CD14-positive monocyte (primary cell): Measurements from ENCODE around the gene ABTB2. TPM values are rescaled to one million over a fixed set of nuclear protein-coding genes. Genes with fewer than 3 reads are reported as not detected.

Experiments used
- DNase-seq, 3 donors: peaks; one replicate each; pipeline ENCODE4 v3.0.0-alpha.2; 2011 to 2022
- H2AFZ ChIP-seq: 2 replicates; pipeline ENCODE4 v1.6.0; 2012; ENCODE audit warnings: mild to moderate bottlenecking, low read depth, low read length, inconsistent platforms; ENCODE audit not compliant: insufficient read depth, poor library complexity, severe bottlenecking
- H3K27ac ChIP-seq, 2 donors: 1 replicate in 1 of 2; 2 replicates in 1 of 2; pipeline ENCODE4 v1.5.1; 2012 to 2013; ENCODE audit warnings: low read length in 2 of 2, control low read depth in 1 of 2, inconsistent platforms in 1 of 2, low read depth in 1 of 2, mild to moderate bottlenecking in 1 of 2
- H3K27me3 ChIP-seq, 2 donors: one replicate each; pipeline versions ENCODE4 v1.6.0 to v1.6.1; 2011 to 2013; ENCODE audit warnings: low read length in 2 of 2; ENCODE audit not compliant: control insufficient read depth in 2 of 2, insufficient read depth in 2 of 2
- H3K36me3 ChIP-seq, 2 donors: replicated peaks in 1 of 2; 1 replicate in 1 of 2; 2 replicates in 1 of 2; pipeline versions ENCODE4 v1.5.1 to v1.6.1; 2012 to 2013; ENCODE audit warnings: low read length in 2 of 2, control low read depth in 1 of 2, inconsistent platforms in 1 of 2, mild to moderate bottlenecking in 1 of 2; ENCODE audit not compliant: insufficient read depth in 2 of 2, control insufficient read depth in 1 of 2
- H3K4me1 ChIP-seq, 2 donors: 1 replicate in 1 of 2; 2 replicates in 1 of 2; pipeline versions ENCODE4 v1.5.1 to v1.6.1; 2012 to 2013; ENCODE audit warnings: low read length in 2 of 2, control low read depth in 1 of 2, inconsistent platforms in 1 of 2, mild to moderate bottlenecking in 1 of 2, moderate library complexity in 1 of 2; ENCODE audit not compliant: insufficient read depth in 2 of 2, control insufficient read depth in 1 of 2
- H3K4me2 ChIP-seq: replicated peaks from 2 replicates; pipeline ENCODE3; 2012; ENCODE audit warnings: low read length, moderate library complexity, mild to moderate bottlenecking; ENCODE audit not compliant: poor library complexity, severe bottlenecking; ENCODE audit errors: extremely low read depth
- H3K4me3 ChIP-seq, 3 experiments: fragments of 200-600 bp in 1 of 3; sonication (generic) in 1 of 3; replicated peaks in 1 of 3; 1 replicate in 2 of 3; 2 replicates in 1 of 3; pipeline ENCODE4 v1.5.1; 2011 to 2013; ENCODE audit warnings: low read length in 3 of 3, mild to moderate bottlenecking in 3 of 3, control low read depth in 2 of 3, low read depth in 2 of 3, inconsistent platforms in 1 of 3, moderate library complexity in 1 of 3
- H3K79me2 ChIP-seq: 2 replicates; pipeline ENCODE4 v1.6.0; 2012; ENCODE audit warnings: mild to moderate bottlenecking, control low read depth, inconsistent platforms, low read length, moderate library complexity; ENCODE audit not compliant: insufficient read depth
- H3K9ac ChIP-seq: 2 replicates; pipeline ENCODE4 v1.6.0; 2017; ENCODE audit warnings: low read length, mild to moderate bottlenecking; ENCODE audit not compliant: insufficient read depth, poor library complexity, severe bottlenecking
- H3K9me3 ChIP-seq, 2 donors: replicated peaks in 1 of 2; 1 replicate in 1 of 2; 2 replicates in 1 of 2; pipeline versions ENCODE4 v1.5.1 to v1.6.1; 2012 to 2013; ENCODE audit warnings: low read length in 2 of 2, control low read depth in 1 of 2; ENCODE audit not compliant: control insufficient read depth in 1 of 2, insufficient read depth in 1 of 2
- H4K20me1 ChIP-seq: 2 replicates; pipeline ENCODE4 v1.6.0; 2012; ENCODE audit warnings: mild to moderate bottlenecking, low read length, control low read depth, moderate library complexity; ENCODE audit not compliant: insufficient read depth
- H3K27ac Mint-ChIP-seq, 7 donors: one replicate each; pipeline ENCODE4 v1.8.0; 2020; ENCODE audit warnings: mild to moderate bottlenecking in 7 of 7, mixed read lengths in 7 of 7, moderate library complexity in 6 of 7, inconsistent platforms in 2 of 7
- H3K27me3 Mint-ChIP-seq, 3 donors: one replicate each; pipeline ENCODE4 v1.8.0; 2021 to 2022; ENCODE audit warnings: low read depth in 3 of 3, mild to moderate bottlenecking in 3 of 3, mixed read lengths in 3 of 3, moderate library complexity in 3 of 3, inconsistent platforms in 1 of 3
- H3K36me3 Mint-ChIP-seq, 2 donors: one replicate each; pipeline ENCODE4 v1.8.0; 2020; ENCODE audit warnings: mixed read lengths in 2 of 2, inconsistent platforms in 1 of 2, mild to moderate bottlenecking in 1 of 2
- H3K4me1 Mint-ChIP-seq: one replicate; pipeline ENCODE4 v1.8.0; 2020; ENCODE audit warnings: mild to moderate bottlenecking, mixed read lengths
- H3K4me3 Mint-ChIP-seq, 2 donors: one replicate each; pipeline ENCODE4 v1.8.0; 2020; ENCODE audit warnings: mild to moderate bottlenecking in 2 of 2, mixed read lengths in 2 of 2, moderate library complexity in 1 of 2
- H3K9me3 Mint-ChIP-seq, 7 donors: one replicate each; pipeline ENCODE4 v1.8.0; 2020 to 2022; ENCODE audit warnings: mixed read lengths in 7 of 7, mild to moderate bottlenecking in 6 of 7, moderate library complexity in 6 of 7, inconsistent platforms in 2 of 7
- CTCF ChIP-seq: fragments of 200-600 bp; IDR thresholded peaks from one replicate; pipeline ENCODE4 v1.8.0; 2022; ENCODE audit warnings: antibody characterized with exemption, mild to moderate bottlenecking
- WGBS: methylation state at CpG from one replicate; pipeline ENCODE4 v1.1.5; 2013; ENCODE audit warnings: missing lambda C conversion rate; ENCODE audit not compliant: insufficient coverage; 5-methylcytosine and 5-hydroxymethylcytosine counted together
- intact Hi-C, 2 donors: fragments of 100-400 bp; cut with micrococcal nuclease; formaldehyde crosslinking; loops; one replicate each; pipeline versions ENCODE4 v1.15.0 to v1.15.1; 2023
- polyA plus RNA-seq, 3 donors: library from polyadenylated mRNA; depleted of rRNA in 1 of 3; unstranded in 2 of 3; stranded (reverse) in 1 of 3; fragments of 300-500 nt in 2 of 3; fragments of >200 nt in 1 of 3; fragmentation: Illumina TruSeq in 2 of 3; gene quantifications; 1 replicate in 2 of 3; 2 replicates in 1 of 3; pipeline ENCODE4 v1.2.3, GENCODE V29; 2012 to 2021

ABTB2 gene
- polyA plus RNA-seq, 3 donors: 0.25 to 1.7 (median 0.26) TPM

GRCh38 chr11:34222030-34222429 is 135.8 kb downstream of the ABTB2 start:
- no peaks in the 10 kb centered on the region for H3K36me3 ChIP-seq
- H3K27me3 ChIP-seq: no peaks in the 10 kb centered on the region
- H3K36me3 Mint-ChIP-seq: no peaks in the 10 kb centered on the region
- intact Hi-C loops: no loop called here
- peaks cover 6% of the 10 kb centered on the region for H3K4me1 Mint-ChIP-seq
- H2AFZ ChIP-seq: no peak overlapping the region
- H3K79me2 ChIP-seq: no peaks in the 10 kb centered on the region
- no peak for TF ChIP-seq CTCF
- H3K27ac Mint-ChIP-seq: no peak overlapping the region
- H3K9me3 ChIP-seq: no peaks in the 10 kb centered on the region
- H4K20me1 ChIP-seq: no peaks in the 10 kb centered on the region
- H3K27me3 Mint-ChIP-seq: no peaks in the 10 kb centered on the region
- no peak overlapping the region for H3K4me3 ChIP-seq
- H3K4me1 ChIP-seq: peaks cover 5 to 7% of the 10 kb centered on the region in 2 donors
- H3K4me3 Mint-ChIP-seq: no peak overlapping the region
- no peak overlapping the region for H3K4me2 ChIP-seq
- no peak for DNase-seq
- no peak overlapping the region for H3K27ac ChIP-seq
- H3K9me3 Mint-ChIP-seq: no peaks in the 10 kb centered on the region
- H3K9ac ChIP-seq: no peak overlapping the region

GRCh38 chr11:34219941-34220370 is 137.9 kb downstream of the ABTB2 start:
- Histone ChIP-seq H2AFZ (no peak overlapping the region), H3K79me2 (no peaks in the 10 kb centered on the region), H4K20me1 (no peaks in the 10 kb centered on the region), H3K4me2 (no peak overlapping the region), H3K4me3 (no peak overlapping the region), H3K9me3 (no peaks in the 10 kb centered on the region), H3K4me1 (no peaks in the 10 kb centered on the region), H3K27me3 (no peaks in the 10 kb centered on the region), H3K36me3 (no peaks in the 10 kb centered on the region), H3K27ac (no peak overlapping the region), H3K9ac (no peak overlapping the region)
- TF ChIP-seq CTCF: no peak
- DNase-seq: no peak
- 100% methylated on average over 4 of the region's 5 CpGs for WGBS
- intact Hi-C loops: no loop called here
- no peaks in the 10 kb centered on the region for H3K9me3 Mint-ChIP-seq
- H3K36me3 Mint-ChIP-seq: no peaks in the 10 kb centered on the region
- no peak overlapping the region for H3K4me3 Mint-ChIP-seq
- no peak overlapping the region for H3K27ac Mint-ChIP-seq
- peaks cover 0 to 1% (median 0%) of the 10 kb centered on the region in 3 donors for H3K27me3 Mint-ChIP-seq
- peaks cover 3% of the 10 kb centered on the region for H3K4me1 Mint-ChIP-seq
